RKO (cell line): ENCODE data around the gene PPBP.

Experiments used
- DNase-seq: peaks from one replicate; pipeline ENCODE4 v3.0.0-alpha.2; 2016; ENCODE audit warnings: low spot score

PPBP gene, protein sequence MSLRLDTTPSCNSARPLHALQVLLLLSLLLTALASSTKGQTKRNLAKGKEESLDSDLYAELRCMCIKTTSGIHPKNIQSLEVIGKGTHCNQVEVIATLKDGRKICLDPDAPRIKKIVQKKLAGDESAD

DNA sequence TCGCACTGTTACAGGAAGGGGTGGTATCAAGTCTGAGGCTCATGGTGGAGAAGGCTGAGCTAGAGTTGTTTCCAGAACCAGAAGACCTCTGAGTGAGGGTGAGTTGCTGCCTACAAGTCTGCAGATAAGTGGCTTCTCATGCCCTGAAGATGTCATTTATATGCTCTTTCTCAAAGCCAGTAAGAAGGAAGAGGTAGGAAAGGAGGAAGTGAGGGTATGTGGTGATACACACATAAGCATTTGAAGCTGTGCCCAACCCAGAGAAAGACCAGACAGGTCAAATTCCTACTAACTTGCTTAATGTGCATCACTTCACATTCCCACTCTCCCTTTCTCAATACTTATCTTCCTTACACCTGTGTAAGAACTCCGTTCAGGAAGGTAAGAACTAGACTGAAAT lies at the start of gene PPBP:
PPBP (minus strand) TSS at position 130 of the 400 bp plus-strand sequence; CDS start at position 43, 87 bp downstream.
- DNase-seq: no peak

DNA sequence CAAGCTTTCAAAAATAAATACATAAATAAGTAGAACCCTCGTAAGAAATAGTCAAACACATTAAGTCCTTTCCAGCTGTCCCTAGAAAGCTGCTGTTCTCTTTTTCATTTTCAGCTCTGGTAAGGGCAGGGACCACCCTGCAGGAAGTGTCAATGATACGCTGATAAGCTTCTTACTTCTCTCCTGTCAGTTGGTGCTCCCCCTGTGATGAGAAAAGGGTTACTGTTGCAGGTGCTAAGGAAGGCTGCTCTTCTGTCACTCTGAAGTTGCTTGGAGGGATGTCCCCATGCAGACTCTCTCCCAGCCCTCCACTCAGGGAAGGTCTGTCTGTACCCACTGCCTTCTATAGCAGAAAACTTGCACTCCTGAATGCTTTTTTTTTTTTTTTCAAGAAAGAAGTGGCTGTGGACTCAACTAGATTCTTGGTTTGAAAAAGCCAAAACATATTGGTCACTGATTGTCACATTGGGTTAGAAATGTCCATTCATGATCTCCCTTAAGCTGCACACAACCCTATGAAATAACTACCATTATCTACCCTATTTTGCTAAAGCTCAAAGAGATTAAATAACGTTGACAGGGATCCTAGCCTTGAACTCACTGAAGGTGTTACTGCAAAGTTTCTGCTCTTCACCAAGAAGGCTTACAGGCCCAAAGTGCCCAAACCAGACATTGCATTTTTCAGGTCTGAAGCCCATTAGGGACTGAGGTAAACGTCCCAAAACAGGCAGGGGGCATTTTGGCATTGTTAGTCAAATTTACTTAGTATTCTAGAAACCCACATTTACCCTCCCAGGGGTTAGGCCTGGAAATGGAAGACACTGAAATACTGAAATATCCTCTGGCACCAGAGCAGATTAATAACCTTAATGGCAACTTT lies 49.3 kb upstream of the PPBP start:
- no peak for DNase-seq

DNA sequence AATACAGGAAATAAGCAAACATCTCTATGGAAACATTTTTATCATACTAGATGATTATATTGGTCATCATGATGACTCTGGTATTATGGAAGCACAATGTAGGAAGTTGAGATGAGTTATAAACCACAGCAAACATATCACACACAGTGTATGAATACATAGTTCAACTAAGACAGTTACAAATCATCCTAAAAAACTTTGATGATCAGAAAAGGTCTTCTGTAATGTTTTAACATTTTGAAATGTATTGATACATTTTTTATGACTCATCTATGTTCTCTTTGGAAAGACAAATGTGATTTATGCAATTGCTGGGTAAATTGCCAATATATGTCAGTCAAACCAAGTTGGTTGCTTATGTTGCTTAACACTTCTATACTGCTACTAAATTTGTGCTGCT lies 45.7 kb upstream of the PPBP start:
- DNase-seq: peak; percentile 83

DNA sequence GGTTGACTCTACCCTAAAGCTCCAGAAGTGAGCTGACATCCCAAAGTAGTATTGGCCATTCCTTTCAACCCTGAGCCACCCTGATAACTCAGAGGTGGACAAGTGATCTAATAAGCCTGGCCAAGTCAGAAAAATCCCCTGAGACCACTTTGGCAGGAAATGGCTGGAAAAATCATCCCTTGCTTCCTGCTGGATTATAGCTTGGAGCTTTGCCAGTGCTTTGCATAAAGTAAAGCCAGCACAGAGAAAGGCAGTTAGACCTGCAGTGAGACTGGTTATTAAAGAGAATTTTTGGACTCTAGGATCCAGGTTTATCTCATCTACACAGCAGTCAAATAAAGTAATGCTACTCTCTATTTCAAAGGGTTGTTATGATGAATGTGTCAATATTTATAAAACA lies 44.1 kb upstream of the PPBP start:
- no peak for DNase-seq

DNA sequence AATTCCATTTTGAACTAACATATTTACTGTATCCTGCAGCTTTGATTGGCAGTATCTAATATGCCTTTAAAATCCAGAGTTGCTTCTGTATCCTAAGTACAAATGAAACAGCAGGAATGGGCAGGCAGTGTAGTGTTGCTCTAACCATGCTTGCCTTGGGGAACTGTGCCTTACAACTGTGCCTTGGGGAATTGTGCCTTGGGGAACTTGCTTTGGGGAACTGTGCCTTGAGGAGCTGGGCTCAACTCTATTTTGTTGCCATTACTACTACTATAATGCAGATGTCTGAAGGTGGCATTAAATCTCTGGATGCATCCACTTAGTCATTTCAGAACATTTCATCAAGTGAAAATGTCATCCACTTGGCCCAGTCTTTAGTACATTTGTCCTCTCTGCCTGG lies 43.6 kb upstream of the PPBP start:
- DNase-seq: no peak

DNA sequence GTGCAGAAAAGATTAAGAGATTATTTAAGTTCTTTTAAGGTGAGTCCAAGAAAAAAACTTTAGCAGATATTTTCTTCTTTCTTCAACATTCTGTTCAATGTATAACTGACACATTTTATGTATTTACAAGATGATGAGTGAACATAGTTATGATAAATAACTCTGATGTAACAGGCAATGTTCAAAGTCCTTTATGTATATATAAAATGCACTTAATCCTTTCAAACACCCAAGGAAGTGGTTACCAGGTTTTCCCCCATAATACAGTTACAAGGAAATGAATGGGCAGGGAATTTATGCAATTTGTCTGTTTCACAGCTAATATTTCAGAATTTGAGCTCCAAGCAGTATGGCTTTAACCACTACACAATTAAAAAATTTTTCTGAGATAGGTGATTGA lies 42.3 kb upstream of the PPBP start:
- no peak for DNase-seq

DNA sequence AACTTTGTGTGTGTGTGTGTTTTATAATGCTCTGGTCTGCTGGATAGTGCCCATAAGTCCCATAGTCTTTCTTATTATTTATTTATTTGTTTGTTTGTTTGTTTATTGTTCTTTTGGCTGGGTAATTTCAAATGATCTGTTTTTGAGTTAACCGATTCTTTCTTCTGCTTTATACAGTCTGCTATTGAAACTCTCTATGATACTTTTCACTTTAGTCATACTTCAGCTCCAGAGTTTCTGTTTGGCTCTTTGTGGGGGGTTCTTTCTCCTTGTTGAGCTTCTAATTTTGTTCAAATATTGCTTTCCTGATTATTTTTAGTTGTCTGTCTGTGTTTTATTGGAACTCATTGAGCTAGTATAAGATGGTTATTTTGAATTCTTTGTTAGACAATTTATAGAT lies 40.5 kb upstream of the PPBP start:
- no peak for DNase-seq

DNA sequence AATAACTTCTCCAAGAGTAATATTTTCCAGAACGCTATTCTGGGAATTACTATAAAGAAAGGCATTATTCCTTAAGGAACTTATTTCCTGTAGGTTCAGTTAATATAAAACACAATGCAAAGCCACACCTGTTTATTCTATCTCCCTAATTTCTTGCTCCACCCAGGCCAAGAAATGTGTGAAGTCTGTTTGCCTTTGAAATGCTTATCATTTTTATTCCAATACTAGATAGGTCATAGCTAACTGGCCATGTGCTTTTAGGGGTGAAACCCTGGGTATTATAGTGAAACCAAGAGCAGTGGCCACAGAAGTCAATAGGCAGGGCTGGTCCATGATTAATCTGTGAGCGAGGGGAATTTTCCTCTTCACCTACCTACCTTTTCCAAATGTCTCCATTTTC lies 35.7 kb upstream of the PPBP start:
- DNase-seq: no peak

DNA sequence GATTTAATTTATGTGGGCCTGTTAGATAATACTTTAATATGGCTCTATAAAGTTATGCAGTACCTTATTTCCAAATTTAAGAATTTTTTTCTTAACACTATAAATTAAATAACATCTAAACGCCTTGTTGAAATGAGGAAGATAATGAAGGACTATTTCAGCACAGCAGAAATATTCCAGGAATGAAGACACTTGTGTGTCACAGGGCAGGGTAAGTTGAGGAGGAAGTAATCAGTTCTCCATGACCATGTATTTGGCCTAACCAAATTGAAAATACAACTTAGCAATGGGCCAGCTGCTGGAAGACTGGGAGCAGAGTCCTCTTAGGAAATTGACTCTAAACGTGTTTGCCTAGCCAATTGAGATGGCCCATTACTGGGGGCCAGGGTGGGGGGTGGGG lies 33.6 kb upstream of the PPBP start:
- no peak for DNase-seq

DNA sequence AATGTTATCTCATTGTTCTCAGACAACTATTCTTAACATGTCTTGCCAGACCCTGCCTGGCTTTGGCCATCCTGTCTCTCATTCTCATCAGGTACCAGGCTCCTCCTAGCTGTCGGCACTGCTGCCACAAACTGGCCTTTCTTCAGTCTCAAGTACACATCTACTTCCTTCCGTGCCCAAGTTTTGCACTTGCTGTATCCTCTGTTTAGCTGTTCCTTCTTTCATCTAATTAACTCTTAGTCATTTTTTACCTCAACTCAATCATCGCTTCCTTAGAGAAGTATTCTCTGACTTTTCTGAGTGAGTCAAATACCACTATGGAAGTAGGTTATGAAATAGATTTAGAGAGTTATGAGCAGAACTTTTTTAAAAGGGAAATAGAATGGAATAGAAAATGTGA lies 30.8 kb upstream of the PPBP start:
- DNase-seq: no peak

DNA sequence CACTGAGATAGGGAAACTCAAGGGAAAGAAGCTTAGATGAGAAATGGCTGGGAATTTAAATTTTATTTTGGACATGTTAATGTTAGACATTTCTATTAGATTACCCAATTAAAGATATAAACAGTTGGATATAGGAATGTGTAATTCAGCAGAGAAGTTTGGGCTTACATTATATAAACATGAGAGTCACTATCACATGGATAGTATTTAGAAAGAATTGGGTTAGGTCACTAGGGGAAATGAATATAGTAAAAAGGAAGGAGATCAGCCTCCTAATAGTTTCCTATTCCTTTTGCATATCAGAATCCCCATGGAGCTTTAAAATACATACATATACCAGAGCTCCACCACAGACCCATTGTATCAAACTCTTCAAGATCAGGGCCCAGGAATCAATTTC lies 30.1 kb upstream of the PPBP start:
- no peak for DNase-seq

DNA sequence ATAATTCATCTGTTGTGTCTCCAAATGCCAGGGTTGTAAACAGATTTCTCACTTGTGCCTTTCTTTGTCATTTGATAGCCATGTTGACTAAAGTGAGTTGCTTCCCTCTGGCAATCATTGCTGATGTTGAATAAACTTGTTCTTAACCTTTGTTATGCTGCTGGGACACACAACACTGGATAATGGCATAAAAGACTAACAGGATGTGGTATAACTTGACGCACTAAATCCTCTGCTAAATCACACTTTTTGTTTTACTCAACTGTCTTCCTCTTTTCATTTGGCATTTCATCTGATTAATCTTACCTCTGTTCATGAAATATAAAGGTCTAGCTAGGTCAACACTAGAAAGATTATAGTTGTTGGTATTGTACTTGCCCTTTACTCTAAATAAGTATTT lies 28.1 kb upstream of the PPBP start:
- no peak for DNase-seq

DNA sequence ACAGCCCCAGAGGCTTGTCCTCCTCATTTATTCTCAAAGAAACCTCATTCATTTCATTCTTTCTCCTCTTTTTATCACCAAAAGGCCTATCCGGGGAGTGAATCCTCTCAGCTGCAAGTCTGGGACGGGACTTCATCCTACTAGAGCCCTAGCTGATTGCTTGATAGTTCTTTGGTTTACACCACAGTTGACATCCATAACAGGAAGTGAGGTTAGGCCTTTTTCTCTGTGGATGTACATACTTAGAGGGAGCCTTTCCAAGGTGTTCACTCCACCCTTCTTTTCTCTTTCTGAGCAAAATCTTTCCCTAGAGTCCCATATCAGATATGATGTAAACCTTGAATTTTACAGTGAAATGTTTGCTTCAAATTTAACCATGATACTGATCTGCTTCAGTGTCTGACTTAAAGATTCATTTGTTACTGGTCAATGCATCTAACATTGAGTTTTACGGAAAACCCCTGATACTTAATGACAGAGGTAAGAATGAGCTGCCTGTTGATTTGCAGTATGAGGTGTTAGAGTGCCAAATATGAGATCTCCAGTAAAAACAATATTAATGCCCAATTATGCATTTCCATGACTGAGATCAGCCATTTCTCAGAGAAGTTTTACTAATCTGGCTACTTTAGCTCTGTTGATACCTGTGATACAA lies 27.3 kb upstream of the PPBP start:
- no peak for DNase-seq

DNA sequence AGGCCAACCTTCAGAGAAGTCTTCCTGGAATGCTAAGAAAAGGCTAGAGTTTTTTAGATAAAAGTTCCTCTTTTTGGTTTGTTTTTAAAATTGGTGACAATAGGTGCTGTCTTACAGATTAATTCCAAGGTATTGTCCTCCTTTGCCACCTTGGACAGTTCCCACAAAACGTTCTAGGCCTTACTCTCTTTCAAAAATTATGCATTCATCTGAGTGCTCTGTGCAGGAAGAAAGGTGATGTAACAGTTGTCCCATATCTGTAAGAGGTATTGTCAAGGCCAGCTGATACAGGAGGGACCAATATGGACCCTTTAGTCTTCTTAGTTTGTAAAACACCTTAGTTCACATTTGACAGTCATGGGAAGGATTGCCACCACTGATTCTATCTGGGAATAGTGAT lies 26.3 kb upstream of the PPBP start:
- no peak for DNase-seq

DNA sequence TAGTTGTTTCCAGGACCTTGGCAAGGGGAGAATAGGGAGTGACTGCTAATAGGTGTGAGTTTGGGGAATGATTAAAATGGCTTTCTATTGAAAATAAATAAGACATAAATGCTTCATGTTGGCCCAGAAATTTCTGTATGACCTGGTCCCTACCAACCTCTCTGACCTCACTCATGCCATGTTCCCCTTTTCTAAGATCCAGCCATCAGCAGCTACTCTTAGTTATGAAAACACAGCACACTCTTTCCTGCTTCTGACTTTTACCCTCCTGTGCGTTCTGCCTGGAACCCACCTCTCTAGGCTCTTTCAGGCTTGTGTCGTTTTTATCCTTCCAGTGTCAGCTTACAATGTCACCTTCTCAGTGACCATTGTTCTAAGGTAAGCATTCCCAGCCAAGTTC lies 25.3 kb upstream of the PPBP start:
- no peak for DNase-seq

DNA sequence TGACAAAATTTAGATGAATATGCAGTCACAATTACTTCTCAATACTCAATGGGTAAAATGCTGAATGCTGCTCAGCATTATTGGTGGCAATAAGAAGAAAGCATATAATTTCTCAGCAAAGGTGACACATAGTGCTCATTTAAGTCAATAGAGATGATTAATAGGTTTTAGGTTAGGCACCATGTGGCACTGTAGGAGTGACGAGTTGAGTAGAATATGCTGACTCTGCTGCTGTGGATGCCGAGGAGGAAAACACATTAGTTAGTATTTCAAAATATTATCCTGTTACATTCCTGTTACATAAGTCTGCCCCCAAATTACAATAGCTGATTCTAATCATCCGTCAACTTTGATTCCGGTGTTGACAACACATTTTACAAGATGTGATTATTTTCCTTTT lies 24.1 kb upstream of the PPBP start:
- no peak for DNase-seq

DNA sequence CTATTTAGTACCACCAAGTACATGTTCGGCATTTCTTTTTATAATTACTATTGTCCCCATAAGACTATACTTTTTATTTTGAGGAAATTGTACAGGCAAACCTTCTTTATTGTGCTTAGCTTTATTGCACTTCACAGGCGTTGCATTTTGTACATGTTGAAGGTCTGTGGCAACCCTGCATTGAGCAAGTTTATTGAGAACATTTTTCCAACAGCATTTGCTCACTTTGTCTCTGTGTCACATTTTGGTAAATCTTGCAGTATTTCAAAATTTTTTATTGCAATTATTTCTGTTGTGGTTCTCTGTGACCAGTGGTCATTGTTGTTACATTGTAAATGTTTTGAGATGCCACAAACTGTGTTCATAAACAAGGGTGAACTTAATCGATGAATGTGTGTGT lies 21.3 kb upstream of the PPBP start:
- no peak for DNase-seq

DNA sequence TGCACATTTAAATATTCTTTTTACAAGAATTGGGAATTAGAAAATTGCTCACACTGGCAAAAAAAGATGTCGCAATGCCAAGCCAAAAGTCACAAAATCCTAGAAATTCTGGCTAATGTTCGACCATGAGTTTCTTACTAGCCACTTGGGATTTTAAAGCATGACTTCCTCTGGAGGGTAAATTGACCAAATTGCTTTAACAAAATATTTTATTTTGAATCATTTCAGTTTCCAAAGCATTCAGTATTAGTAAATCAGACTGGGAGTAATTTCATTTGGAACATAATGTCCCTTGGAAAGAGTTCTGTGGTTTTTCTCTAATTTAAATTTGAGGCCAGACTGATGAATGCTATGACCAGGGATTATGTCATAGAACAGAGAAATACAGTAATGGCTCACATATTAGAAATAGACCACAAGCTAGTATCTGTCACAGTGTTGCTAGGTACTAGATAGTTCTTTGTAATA lies 18.1 kb upstream of the PPBP start:
- peak; percentile 15 for DNase-seq

DNA sequence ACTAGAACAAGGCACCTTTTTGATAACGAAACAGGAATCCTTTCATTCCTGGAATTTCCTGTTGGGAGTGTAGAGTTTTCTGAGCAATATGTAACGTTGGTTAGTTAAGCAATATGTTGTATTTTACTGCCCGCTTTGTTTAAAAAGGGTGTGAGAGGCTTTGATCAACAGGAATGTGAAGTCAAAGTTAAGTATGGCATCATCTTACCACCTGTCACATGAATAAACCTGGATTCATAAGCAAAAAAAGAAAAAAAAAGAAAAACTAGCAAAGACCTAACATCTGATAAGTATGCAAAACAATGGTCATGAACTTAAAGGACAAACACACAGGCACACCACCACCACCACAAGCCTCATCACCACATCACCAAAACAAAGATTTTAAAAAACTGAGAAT lies 17.5 kb upstream of the PPBP start:
- DNase-seq: no peak

DNA sequence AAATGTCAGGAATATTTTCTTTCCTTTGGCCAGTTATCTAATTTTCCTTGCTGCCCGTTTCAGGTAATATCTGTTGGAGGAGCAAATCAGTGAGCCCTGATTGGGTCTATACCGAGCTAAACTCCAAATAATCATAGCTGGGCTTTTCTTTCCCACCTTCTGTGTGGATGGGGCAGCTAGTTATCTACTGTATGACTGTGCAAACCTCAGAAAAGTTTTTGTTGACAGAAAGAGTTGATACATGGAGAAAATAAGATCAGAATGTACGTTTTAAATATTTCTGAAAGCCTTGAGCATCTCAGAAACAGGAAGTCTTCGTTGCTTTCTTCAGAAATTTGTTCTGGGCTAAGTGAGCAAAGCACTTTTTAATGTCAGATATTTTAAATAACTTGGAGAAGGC lies 16.7 kb upstream of the PPBP start:
- no peak for DNase-seq

DNA sequence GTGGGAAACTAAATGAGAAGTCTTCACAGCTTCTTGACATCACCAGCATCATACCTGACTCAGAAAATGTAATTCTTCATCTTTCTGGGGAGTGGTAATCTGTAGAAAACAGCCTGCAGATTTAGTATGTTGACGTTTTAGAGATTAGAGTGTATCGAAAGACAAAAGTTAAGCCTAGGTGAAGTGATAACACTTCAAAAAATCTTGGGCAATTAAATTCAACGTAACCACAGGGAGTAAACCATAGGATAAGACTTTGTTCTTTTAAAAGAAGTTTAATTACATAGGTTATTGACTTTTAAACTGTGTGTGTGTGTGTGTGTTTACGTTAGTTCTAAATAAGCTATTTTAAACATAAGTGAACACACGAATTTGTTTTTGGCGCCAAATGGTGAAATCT lies 12.3 kb upstream of the PPBP start:
- DNase-seq: no peak

DNA sequence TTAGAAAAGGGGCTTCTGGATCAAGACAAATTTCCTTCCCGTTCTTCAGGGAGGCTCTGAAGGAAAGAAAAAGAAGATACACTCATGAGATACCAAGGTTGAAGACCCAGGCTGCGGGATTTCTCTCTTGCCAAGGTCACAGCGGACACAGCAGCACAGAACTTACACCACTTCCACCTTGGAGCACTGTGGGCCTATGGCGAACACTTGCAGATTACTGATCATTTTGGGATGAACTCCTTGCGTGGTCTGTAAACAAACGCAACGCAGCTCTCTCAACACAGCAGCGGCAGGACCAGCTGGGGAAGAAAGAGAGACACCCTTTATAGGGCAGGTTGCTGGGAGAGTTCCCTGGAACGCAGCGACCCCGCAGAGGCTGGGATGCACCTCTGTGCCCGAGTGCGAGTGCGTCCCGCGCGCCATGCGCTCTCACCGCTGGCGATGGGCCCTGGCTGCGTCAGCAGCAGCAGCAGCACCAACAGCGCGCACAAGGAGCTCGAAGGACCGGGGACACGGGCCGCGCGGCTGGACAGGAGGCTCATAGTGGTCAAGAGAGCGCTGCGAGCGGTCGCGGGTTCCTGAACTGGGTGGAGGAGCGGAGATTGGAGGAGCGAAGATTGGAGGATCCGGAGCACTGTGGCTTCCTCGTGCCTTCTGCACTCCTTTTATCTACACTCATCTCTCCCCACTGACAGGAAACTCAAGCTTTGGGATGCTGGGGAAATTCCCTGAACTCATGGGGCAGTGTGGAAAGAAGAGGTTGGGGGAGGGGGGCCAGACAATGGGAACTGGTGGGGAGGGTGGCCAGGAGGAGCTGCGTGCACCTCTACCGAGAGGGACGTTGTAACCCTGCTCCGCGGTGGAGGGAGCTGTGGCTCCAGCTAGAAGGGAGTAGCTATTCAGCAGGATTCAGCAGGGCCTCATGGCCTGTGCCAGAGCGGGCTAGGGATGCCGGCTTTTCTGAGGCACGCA lies 10.3 kb upstream of the PPBP start, which contains the start of gene CXCL5:
CXCL5 (minus strand) TSS at position 638 of the 972 bp plus-strand sequence; CDS start at position 542, 96 bp downstream.
- no peak for DNase-seq
